HG02763 (cell line): ENCODE data around the gene SDHA.
"Not testable (repeated sequence)": the region's sequence is repeated elsewhere in the genome, so short reads cannot be mapped to it uniquely, and the experiment has no call there.

ENCODE experiments used
- ATAC-seq: cut with Tn5 transposase; IDR thresholded peaks from one replicate; pipeline ENCODE4 v1.9.1; 2021; ENCODE audit warnings: mild to moderate bottlenecking, moderate library complexity; ENCODE audit not compliant: unreplicated experiment

SDHA gene

DNA sequence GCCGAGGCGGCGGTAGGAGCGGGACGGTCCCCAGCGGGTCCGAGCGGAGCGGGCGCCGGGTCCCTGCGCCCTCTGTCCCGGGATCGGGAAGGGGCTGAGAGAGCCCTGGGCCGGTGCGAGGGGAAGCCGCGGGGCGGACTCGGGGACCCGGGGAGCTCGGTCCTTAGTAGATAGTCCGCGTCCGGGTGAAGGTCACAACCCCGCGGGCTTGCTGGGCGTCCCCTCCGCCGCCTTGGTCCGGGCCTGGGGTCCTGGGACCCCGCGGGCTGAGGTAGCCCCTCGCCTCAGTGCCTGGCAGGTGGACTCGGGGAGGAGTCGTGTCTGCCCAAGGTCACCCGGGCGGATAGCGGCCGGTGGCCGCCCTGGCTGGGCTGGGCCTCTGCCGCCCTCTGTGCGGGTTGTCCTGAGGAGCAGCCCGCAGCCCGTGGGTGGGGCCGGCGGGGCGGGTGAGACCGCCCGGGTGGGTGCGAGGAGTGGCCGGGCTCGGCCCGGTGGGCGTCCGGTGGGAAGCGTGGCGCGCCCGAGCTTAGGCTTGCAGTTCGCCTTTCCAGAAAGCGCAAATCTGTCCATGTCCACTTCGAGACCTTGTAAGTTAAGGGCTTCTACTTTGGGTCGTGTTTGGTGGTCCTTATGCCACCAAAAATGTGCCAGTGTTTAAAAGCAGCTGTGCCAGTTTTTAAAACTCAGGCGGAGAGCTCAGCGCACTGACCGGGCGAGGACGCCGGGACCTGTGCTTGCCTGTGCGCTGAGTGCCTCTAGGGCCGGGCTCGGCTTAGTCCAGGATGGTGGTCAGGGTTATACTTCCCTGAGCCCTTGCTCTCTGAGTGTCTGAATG is 554 bp downstream of the SDHA start:
- peak; percentile 23 for ATAC-seq

DNA sequence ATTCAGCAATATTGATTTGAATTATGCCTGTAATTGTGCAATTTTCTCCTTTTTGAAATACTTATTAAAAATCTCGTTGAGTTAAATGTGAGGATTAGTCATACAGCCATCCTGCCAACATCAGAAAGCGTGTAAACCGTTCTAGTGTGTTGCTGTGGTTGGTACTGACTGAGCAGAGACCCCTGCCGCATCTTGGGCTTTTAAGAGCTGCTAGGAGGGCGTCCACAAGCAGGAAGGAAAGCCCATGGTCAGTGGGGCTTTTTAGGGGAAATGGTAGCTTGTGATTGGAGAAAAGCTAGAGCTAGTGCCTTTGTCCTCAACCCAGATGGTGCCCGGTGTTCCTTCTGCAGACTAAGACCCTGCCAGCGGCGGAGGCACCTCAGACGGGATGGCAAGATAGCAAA is 1.3 kb downstream of the SDHA start:
- no peak for ATAC-seq

DNA sequence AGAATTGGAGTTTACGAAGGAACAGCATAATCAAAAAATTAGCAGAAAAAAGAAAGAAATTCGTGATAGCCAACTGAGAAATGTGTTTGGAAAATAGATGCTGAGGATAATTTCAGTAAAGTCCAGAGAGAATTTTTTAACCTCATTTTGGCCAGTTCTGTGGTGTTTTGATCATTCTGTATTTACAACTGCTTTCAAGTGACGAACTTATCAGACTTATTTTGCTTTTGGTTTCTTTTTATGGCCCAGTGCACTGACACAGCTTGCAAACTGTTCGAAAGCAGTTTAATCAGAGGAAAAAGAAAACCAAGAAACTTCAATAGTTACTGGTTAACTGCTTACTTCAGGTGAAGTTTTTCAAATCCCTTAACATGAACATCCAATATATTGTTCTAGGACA is 1.9 kb downstream of the SDHA start:
- ATAC-seq = no peak

DNA sequence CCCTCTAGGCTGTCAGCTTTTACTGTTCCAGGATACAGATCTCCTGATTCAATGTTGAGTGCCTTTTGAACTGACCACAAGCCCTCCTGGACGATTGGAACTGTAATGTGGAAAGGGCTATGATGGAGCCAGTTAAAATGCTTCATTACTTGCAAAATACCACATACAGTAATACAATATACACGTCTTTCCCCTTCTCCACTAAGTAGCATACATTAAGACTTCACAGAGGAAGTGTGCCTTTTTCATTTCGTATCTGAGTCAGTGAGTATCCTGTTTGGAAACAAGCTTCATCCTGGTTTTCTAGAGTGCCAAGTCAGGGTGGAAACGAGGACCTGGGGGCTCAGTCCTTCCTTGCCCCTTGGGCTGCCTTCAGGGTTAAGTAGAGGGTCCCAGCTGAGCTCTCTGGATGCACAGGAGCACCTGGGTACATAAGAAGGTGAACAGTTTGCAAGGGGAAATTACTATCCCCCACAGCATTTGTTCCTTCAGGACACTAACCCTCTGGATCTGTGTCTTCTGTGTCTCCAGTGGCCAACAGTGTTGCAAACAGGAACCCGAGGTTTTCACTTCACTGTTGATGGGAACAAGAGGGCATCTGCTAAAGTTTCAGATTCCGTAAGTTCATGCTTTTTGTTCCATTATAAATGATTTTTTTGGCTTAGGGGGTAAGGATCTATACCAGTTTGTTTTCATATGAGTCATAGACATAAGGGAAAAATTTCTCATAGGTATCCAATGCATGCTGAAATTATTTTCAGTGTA is 5.0 kb downstream of the SDHA start:
- not testable (repeated sequence) for ATAC-seq

DNA sequence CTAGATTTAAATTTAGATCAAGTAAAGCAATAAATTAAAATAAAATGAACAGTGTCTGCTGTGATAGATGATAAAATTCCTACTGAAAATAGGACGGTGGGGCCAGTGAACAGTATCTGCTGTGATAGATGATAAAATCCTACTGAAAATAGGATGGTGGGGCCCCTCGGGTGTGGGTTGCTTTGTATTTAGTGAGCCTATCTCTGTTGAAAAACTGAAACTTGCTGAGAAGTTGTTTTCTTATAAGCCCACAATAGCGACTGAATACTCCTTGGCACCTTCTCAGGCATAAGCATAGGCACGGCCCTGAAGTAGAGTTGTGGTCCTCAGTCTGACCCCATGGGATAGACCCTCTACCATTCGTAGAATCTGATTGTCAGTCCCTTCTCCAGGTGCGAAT is 5.7 kb downstream of the SDHA start:
- no peak for ATAC-seq

DNA sequence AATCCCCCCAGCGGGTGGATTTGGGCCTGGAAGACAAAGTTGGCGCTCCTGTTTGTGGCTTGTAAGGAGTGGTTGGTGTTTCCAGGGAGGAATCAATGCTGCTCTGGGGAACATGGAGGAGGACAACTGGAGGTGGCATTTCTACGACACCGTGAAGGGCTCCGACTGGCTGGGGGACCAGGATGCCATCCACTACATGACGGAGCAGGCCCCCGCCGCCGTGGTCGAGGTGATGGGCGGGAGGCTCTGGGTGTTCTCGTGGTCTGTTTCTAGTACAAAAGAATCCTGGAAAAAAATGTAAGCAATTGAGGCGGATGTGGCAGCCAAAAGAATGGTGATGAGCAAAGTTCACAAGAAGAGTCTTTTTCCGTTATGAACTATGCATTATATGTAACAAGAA is 7.2 kb downstream of the SDHA start:
- no peak for ATAC-seq

DNA sequence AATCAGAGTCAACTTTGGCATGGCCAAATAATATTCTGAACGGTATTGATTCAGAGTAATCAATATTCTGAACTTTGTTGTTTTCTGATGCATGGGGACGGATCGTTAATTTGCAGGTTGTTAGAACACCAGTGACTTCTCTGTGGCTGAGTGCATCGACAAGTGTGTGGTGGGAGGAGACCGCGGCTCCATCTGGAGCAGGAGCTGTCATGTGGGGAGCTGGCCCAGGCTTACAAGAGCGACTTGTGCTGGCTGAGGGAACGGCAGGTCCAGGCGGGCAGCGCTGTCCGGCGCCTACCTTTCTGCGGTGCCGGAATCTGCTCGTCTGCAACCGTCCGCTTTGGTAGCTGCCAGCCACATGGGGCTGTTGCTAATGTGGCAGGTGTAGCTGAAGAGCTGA is 9.3 kb downstream of the SDHA start:
- ATAC-seq = not testable (repeated sequence)

DNA sequence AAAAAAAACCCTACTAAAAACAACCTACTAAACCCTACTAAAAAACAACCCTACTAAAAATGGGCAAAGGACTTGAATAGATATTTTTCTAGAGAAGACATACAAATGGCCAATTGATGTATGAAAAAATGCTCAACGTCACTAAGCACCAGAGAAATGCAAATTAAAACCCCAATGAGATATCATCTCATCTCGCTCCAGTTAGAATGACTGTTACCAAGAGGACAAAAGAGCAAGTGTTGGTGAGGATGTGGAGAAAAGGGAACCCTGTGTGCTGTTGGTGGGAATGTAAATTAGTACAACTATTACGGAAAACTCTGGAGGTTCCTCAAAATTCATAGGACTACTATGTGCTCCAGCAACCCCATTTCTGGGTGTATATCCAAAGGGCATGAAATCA is 10.8 kb downstream of the SDHA start:
- no peak for ATAC-seq

DNA sequence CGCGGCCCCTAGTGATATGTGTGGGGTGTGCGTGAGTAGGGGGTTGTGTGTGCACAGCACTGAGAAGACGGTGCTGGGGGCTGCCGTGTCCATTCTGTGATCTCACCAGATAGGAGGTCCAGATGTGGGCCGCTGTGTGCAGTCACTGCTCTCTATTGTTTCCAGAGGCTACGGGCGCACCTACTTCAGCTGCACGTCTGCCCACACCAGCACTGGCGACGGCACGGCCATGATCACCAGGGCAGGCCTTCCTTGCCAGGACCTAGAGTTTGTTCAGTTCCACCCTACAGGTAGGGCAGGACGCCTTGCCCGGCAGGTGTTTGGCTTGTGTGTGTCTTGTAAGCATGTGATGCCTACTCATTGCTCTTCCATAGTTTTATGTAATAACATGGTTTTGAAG is 12.6 kb downstream of the SDHA start:
- no peak for ATAC-seq

DNA sequence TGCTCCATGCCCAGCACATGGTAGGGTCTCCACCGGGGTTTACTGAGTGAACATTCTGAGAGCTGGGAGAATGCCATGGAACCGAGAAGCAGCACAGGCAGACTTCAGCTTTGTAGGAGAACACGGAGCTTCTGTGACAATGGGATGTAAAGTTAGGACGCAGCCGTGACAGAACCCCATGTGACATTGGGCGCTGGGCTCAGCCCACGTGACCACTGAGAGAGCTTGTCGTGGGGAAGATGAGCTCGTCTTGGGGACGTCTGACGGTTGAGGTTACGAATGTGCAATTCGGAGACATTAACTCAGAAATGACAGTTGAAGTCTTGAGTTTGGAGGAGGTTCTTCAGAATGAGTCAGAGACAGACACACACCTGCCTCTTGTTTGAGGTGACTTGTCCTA is 13.5 kb downstream of the SDHA start:
- no peak for ATAC-seq

DNA sequence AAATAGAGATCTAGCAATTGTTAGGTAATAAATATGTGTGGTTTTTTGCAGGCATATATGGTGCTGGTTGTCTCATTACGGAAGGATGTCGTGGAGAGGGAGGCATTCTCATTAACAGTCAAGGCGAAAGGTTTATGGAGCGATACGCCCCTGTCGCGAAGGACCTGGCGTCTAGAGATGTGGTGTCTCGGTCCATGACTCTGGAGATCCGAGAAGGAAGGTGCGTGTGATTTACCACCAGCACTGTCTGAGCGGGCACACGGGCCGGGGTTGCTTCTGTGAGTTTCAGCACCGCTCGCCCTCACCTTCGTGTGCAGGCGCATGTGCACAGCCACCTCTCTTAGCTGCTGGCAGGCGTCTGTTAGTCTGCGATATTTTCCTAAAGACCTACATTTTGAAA is 15.3 kb downstream of the SDHA start:
- not testable (repeated sequence) for ATAC-seq

DNA sequence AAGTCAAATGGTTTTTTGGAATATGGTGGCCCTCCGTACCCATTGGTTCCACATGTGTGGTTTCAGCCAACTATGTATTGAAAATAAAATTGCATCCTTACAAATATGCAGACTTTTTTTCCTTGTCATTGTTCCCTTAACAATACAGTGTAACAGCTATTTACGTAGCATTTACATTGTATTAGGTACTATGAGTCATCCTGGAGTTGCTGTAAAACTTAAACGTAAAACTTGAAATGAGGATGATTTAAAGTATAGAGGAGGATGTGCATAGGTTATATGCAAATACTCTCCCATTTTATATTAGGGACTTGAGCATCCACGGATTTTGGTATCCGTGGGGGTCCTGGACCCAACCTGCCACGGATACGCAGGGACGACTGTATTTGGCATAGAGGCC is 16.3 kb downstream of the SDHA start:
- ATAC-seq = no peak

DNA sequence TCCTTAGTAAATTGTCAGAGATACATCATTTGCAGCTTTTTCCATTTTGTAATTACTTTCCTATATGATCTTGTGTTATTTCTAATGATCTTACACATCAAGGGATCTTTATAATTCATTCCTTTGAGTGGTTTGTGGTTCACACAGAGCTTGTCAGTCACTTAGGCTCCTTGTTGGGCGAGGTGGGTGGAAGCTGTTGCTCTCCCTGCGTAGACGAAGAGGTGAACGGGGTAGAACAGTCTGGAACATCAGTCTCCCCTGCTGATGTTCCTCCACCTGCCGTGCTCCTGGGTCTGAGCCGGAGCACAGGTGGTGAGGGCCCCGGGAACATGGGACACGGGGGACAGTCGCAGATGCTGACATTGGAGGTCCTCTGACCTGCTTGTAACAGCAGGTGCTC is 17.4 kb downstream of the SDHA start:
- ATAC-seq = not testable (repeated sequence)

DNA sequence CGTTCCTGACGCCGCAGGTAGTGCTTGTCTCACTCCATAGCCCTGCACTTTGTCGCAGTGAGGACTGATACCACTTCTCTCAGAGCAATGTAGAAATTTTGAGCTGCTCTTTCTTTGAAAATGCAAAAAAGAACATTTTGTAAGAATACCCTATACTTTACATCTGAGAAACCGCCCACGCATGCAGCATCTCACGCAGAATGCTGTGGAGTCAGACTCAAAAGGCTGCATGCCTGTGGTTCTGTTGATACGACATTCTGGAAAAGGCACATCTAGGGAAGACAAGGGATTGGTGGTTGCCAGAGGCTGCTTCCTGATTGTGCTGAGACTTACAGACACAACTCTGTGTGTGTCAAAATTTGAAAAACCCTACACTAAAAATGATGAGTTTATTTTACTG is 19.8 kb downstream of the SDHA start:
- not testable (repeated sequence) for ATAC-seq

DNA sequence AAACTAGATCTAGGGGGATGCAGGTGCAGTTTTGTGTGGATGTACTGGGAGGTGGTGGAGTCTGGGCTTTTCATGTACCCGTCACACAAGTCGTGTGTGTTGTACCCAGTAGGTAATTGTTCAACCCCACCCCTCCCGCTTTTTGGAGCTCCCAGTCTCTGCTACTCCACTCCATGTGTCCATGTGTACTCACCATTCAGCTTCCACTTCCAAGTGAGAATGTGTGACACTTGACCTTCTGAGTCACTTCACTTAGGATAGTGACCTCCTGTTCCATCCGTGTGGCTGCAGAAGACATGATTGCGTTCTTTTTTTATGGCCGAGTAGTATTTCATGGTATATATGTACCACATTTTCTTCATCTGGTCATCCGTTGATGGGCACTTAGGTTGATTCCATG is 22.4 kb downstream of the SDHA start:
- ATAC-seq = not testable (repeated sequence)

DNA sequence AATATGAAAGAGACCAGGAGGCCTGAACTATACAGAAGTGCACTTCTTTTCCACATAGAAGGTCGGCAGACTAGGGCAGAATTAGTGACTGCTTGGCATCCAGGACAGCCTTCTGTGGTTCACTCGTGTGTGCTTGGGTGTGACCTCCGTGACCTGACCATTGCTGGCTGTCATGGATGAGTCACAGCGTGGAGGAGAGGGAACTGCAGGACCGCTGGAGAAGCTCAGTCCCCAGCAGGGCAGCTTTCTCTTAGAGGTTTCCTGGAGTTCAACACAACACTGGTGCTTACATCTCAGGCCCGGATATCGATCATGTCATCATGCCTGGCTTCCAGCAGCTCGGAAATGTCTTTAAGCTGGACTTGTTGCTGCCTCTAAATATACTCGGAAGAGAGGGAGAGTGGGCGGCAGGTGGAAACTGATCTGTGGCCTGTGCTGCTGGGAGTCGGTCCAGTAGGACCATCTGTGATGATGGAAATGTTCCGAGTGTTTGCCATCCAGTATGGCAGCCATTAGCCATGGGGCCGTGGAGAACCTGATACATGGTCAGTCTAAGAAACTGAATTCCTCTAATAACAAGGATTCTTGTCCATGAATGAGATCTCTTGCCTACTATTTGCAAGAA is 23.0 kb downstream of the SDHA start:
- ATAC-seq = not testable (repeated sequence)

DNA sequence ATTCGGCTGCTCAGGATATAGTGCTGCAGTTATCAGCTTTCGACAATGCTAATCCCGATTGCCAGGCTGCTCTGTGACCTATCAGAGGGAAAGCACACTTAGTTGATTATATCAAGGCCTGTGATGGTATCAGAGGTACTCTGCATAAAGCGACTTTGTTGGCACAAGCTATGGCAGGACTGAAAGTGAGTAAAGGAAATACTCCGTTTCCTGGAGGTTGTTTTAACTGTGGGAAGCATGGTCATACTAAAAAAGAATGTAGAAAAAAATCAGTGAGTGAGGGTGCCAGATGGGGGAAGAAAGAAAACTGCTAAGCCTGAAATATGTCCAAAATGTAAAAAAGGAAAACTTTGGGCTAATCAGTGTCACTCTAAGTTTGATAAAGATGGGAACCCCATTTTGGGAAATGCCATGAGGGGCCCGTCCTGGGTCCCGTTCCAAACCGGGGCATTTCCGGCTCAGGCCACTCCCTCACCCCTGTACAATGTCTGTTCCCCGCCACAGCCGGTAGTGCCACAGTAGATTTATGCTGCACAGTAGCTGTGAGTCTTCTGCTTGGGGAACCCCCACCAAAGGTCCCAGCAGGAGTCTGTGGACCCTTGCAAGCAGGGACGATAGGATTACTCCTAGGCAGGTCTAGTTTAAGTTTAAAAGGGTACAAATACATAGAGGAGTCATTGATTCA is 25.7 kb downstream of the SDHA start:
- ATAC-seq = not testable (repeated sequence)

DNA sequence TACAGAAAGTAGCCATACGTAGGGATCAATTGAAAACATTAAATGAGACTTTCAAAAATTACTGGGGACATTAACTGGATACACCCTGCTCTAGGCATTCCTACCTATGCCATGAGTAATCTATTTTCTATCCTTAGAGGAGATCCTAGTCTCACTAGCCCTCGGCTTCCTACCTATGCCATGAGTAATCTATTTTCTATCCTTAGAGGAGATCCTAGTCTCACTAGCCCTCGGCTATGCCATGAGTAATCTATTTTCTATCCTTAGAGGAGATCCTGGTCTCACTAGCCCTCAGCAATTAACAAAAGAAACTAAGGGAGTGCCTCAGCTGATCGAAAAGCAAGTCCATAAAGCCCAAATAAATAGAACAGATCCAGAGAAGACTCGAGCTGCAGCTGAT is 27.6 kb downstream of the SDHA start:
- not testable (repeated sequence) for ATAC-seq

DNA sequence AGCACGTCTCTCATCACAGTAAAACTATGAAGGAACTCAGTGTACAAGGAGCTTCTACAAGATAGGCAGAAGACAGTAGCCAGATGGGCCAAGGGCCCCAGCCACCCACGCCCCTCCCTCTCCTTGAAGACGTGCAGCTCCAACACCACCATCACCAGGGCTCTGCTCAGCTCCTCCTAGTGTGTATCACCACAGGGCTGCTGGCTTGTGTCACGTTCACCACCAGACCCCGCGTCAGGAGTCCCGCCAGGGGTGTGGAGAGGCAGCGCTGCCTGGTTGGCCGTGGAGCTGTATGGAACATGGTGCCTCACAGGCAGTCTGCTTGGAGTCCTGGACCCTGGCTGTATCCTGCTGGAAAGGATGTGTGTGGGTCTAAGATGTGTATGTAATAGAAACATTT is 32.3 kb downstream of the SDHA start:
- ATAC-seq = not testable (repeated sequence)

DNA sequence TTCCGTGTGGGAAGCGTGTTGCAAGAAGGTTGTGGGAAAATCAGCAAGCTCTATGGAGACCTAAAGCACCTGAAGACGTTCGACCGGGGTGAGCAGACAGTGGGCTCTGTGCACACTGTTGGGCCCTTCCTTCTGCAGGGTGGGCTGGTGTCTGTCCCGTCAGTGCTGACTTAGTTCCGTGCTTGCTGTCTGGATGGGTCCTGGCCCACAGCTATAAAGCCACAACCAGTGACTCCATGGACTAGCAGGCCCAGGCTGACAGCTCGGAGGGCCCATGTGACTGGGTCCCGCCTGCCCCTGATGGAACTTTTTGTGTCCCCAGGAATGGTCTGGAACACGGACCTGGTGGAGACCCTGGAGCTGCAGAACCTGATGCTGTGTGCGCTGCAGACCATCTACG is 32.9 kb downstream of the SDHA start:
- ATAC-seq = not testable (repeated sequence)

DNA sequence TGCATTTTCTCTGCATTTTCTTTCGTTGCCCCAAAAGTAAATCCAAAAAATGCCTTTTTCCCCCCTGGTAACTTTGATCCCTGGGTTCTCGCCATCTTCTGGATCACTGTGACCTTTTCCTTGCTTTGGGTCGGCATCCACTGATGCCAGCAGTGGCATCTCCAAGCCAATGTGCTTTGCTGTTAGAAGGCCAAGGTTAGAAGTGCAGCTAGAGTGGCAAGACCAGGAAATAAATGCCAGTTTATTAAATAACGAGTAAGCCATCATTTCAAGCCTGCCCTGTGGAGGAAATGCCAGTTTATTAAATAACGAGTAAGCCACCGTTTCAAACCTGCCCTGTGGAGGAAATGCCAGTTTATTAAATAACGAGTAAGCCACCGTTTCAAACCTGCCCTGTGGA is 33.4 kb downstream of the SDHA start:
- ATAC-seq = not testable (repeated sequence)
